DMS114 treated with DMSO at 0.1 percent for 48 hours (cell line): Measurements from ENCODE around the gene SPINT2.
"Not testable (repeated sequence)": the region's sequence is repeated elsewhere in the genome, so short reads cannot be mapped to it uniquely, and the experiment has no call there.

Experiments used
- DNase-seq: peaks from one replicate; lab custom pipeline; 2025; ENCODE audit not compliant: unreplicated experiment; lab: John Stamatoyannopoulos, UW

Gene SPINT2

GRCh38 chr19:38319421-38320258 lies 55.3 kb downstream of the SPINT2 start, which contains the start of gene KCNK6:
KCNK6 (plus strand) TSS chr19:38319845; CDS start chr19:38319951, 106 bp downstream.
- DNase-seq: no peak

- no peak for DNase-seq
Measured at GRCh38 chr19:38320969-38321339, 56.6 kb downstream of the SPINT2 start.

- DNase-seq: no peak
Measured at GRCh38 chr19:38321646-38322196, 57.3 kb downstream of the SPINT2 start.

GRCh38 chr19:38323291-38323690 lies 58.9 kb downstream of the SPINT2 start:
- DNase-seq: no peak

- DNase-seq: no peak
Measured at GRCh38 chr19:38324431-38324830, 60.1 kb downstream of the SPINT2 start.

- DNase-seq: no peak
Measured at GRCh38 chr19:38326591-38326990, 62.2 kb downstream of the SPINT2 start.

- DNase-seq: no peak
Measured at GRCh38 chr19:38329651-38330050, 65.3 kb downstream of the SPINT2 start.

GRCh38 chr19:38331728-38332127 lies 67.4 kb downstream of the SPINT2 start:
- no peak for DNase-seq

GRCh38 chr19:38333245-38333644 lies 68.9 kb downstream of the SPINT2 start:
- no peak for DNase-seq

GRCh38 chr19:38335949-38336637 lies 71.7 kb downstream of the SPINT2 start:
- DNase-seq: peak; percentile 97

GRCh38 chr19:38336638-38337359 lies 72.4 kb downstream of the SPINT2 start:
- peak; percentile 95 for DNase-seq

GRCh38 chr19:38337360-38337653 lies 72.9 kb downstream of the SPINT2 start:
- DNase-seq: no peak

- not testable (repeated sequence) for DNase-seq
Measured at GRCh38 chr19:38339011-38339410, 74.6 kb downstream of the SPINT2 start.

GRCh38 chr19:38340927-38341326 lies 76.6 kb downstream of the SPINT2 start:
- no peak for DNase-seq
